HG02678 (cell line): Measurements from ENCODE around the gene RXRB.
A peak's percentile ranks its signal among the peaks of the same experiment; 100 is the strongest.

ENCODE experiments used
- ATAC-seq: cut with Tn5 transposase; IDR thresholded peaks from one replicate; pipeline ENCODE4 v1.9.1; 2021; ENCODE audit warnings: mild to moderate bottlenecking, moderate library complexity; ENCODE audit not compliant: unreplicated experiment

RXRB gene

DNA sequence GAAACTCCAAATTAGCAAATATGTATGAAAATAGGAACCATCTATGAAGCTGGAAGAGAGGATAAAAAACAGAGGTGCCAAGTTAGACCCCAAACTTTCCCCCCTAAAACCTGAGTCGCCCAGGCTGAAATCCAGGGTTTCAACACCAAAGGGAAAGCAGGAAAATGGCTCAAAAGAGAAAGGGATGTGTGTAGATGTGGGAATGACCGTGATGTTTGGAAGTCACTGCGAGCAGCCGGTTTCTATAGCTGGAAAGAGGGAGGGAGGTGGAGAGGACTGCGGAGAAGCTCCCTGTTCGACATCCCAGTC is 12.3 kb upstream of the RXRB start:
- ATAC-seq: no peak

DNA sequence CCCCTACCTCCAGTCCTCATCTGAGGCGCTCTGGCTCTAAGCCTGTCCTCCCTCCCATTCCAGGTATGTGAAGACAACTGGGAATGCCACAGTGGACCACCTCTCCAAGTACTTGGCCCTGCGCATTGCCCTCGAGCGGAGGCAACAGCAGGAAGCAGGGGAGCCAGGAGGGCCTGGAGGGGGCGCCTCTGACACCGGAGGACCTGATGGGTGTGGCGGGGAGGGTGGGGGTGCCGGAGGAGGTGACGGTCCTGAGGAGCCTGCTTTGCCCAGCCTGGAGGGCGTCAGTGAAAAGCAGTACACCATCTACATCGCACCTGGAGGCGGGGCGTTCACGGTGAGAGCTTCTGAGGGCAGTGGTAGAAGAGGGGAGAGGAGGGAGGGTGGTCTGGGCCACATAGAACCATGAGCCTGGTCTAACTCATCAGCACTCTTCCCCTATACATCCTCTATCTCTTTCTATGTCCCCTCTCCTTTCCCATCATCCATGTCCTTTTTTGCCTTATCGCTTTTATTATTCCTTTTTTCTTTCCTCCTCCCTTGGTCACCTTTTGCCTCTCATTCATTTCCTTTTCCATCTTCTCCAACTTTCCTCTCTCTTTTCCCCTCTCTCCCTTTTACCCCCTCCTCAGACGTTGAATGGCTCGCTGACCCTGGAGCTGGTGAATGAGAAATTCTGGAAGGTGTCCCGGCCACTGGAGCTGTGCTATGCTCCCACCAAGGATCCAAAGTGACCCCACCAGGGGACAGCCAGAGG is 11.4 kb upstream of the RXRB start:
- no peak for ATAC-seq

DNA sequence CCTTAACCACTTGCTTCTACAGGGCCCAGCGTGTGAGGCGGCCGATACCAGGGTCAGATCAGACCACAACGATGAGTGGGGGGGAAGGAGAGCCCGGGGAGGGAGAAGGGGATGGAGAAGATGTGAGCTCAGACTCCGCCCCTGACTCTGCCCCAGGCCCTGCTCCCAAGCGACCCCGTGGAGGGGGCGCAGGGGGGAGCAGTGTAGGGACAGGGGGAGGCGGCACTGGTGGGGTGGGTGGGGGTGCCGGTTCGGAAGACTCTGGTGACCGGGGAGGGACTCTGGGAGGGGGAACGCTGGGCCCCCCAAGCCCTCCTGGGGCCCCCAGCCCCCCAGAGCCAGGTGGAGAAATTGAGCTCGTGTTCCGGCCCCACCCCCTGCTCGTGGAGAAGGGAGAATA is 10.7 kb upstream of the RXRB start:
- no peak for ATAC-seq

DNA sequence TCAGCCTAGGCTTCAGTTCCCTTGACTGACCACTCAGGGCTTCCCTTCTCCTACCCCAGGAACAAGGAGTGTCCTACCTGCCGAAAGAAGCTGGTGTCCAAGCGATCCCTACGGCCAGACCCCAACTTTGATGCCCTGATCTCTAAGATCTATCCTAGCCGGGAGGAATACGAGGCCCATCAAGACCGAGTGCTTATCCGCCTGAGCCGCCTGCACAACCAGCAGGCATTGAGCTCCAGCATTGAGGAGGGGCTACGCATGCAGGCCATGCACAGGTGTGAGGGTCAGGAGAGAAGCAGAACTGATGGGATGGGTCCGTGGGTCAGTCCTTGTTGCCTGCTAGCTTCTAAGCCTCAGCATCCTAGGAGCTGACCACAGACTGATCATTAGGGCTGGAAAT is 9.4 kb upstream of the RXRB start:
- no peak for ATAC-seq

DNA sequence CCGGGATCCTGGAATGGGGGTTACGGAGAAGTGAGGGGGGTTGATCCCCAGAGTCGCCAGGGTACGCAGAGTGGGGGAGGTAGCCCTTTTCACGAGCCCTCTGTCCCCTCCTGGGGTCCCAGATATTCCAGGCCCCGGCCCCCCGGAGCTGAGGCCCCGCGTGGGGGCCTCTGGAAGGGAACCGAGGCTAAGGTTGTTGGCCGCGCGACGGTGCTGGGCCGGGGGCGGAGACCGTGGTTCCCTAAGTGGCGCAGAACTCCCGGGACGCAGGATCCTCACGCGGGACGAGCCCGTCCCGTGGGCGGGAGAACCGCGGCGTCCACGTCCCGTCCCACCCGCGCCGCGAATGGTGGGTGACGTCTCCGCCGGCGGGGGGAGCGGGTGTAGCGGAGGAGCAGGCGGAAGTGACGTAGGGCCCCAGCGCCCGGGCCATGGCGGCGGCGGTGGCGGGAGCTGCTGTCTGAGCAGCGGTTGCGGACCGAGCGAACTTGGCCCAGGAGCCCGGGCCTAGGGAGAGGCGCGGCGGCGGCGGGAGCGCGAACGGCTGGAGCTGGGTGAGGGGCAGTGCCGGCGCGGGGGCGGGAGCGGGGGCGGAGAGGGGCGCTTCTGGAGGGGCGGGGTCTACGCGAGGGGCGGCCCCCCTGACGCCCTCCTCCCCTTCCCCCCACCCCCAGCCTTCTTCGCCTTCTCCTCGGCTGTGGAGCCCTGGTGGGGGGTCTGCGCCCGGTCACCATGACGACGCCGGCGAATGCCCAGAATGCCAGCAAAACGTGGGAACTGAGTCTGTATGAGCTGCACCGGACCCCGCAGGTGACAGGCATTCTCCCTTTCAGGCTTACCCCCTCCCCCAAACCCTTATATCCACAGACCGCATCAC is 7.9 kb upstream of the RXRB start, which contains the start of gene RING1:
Gene RING1, plus strand, starts transcription at position 410 of the 877 bp plus-strand sequence. Its CDS starts 323 bp downstream, at position 733.
- peak; percentile 56 for ATAC-seq

DNA sequence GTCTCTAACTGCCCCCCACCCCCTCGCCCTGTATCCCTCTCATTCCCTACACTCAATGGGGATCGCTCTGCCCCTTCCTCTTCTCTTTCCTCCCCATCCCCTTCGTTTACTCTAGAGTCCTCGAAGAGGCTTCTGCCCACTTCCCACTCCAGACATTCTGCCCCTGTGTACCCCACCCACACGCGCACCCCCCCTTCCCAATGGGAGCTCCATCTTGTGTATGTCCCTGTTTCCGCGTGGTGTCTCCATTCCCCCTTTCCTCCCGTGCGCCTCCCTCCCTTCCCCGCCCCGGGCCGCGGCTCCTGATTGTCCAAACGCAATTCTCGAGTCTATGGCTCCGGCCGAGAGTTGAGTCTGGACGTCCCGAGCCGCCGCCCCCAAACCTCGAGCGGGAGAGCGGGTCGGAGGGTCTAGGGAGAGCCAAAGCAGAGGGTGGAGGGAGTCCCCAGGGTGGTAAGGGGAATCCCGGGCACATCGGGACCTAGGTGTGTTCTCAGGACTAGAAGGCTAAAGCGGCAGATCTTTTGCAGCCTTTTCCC is 7.2 kb upstream of the RXRB start:
- ATAC-seq: no peak

DNA sequence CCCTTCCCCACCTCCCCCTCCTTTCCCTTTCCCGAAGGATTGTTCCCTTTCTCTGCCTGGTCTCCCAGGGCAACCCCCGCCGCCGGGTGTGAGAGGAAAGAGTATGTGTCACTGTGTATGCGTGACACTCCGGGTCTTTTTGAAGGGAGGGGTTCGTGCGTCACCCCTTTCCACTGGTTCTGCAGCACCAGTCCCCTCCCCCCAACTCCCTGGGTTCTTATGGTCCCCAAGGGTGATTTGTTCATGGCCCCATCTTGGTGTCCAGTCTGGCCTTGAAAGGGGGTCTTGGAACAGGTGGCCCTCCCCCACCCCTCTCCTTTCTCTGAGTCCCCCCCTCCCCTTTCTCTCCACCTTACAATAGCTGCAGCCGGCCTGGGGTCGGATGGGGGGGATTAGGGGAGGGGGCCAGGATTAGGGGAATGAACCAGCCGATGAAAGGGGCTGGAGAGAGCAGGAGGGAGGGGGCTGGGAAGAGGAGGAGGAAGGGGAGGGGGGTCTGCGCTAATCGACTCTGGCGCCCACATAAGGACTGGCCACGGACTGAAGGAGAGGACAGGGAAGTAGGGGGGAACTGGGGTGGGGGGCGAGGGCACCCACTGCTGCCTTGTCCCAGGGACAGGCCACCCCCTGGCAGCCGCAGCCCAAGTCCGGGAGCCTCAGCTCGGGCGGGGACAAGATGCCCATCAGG is 6.5 kb upstream of the RXRB start:
- ATAC-seq: no peak

DNA sequence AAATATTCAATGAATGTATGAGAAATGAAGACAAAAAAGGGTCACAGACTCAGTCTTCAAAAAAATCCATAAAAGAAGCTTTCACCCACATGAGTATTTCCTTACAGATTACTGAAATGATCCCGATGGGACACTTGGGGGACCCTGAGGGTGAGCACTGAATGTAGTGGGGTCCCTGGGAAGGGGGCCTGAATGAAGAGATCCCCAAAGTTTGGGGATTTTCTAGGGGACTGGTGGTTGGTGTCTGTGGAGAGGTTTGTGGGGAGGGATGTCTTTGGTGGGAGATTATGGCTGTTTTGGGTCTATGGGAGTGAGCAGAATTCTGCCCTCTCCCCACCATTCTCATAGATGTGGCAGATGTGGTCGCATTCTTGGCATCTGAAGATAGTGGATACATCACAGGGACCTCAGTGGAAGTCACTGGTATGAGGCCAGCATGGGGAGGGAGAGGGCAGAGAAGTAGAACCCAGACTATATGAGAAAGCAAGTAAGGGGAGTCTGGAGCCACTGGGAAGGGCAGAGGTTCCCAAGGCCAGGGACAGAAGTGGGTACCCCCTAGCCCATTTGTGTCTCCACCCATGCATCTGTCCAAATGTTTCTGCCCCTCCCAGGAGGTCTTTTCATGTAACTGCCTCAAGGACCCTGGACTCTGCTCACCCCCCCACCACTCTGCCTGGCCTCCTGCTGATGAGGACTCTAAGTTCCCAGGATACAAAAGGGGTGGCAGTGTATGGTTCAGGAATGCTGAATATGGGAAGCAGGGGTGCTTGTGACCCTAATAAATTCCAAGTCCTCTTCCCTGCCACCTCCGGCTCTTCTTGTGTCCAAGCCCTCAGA is 5.8 kb upstream of the RXRB start:
- ATAC-seq: no peak

DNA sequence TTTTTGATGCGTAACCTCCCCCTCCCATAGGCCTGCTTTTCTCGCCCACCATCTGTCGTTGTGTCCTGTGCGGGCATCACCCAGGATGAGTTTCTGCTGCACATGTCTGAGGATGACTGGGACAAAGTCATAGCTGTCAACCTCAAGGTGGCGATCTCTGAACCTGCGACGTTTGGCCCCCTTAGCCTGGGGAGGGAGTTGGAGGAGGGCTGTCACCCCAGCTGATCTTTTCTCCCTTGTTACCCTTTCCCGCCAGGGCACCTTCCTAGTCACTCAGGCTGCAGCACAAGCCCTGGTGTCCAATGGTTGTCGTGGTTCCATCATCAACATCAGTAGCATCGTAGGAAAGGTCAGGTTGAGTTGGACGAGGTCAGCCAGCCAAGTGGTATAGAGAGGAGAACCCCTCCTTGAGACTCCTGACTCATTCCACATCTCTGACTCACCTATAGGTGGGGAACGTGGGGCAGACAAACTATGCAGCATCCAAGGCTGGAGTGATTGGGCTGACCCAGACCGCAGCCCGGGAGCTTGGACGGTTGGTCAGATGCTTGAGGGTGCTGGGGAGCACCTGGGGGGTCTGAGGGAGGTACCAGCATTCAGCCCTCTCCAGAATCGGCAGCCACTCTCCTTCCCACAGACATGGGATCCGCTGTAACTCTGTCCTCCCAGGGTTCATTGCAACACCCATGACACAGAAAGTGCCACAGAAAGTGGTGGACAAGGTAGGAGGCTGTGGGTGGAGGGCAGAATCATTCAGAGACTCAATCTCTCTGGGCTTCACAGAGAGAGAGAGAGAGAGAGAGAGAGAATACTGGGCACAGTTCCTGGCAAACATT is 4.9 kb upstream of the RXRB start:
- no peak for ATAC-seq

DNA sequence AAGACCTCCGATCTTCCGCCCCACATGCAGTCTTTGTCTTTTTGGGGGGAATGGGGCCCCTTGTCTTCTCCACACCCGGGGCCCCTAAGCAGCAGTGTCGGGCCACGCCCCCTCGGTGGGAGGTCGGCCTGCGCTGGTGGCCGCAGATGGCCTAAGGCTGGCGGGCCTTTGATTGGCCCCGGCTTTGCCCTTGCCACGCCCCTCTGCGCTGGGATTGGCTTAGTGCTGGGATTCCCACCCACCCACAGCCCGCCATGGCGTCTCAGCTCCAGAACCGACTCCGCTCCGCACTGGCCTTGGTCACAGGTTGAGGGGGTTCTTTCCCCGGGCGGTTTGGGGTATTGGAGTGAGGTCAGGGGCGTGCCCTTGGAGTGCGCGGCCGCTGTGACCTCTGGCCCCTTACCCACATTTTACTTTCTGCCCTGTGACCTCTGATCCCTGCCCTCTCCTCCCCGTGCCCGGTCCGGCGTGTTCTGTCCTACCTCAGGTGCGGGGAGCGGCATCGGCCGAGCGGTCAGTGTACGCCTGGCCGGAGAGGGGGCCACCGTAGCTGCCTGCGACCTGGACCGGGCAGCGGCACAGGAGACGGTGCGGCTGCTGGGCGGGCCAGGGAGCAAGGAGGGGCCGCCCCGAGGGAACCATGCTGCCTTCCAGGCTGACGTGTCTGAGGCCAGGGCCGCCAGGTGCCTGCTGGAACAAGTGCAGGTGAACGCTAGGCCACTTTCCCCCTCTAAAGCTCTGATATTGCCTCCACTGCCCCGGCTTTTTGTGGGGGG is 4.1 kb upstream of the RXRB start, which contains the start of gene HSD17B8:
Gene HSD17B8, plus strand, starts transcription at position 241 of the 776 bp plus-strand sequence. Its CDS starts 14 bp downstream, at position 255.
- ATAC-seq: peak; percentile 59

DNA sequence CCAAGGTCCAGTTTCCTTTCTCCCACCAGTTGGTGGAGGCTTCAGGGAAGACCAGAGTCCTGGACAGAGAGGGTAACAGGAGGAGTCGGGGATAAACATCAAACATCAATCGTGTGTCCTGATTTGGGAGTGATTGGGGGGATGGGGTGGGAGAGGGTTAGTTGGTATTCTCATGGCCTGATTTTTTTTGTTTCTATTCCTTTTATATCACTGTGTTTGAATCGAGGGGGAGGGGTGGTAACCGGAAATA is 3.6 kb upstream of the RXRB start:
- no peak for ATAC-seq

DNA sequence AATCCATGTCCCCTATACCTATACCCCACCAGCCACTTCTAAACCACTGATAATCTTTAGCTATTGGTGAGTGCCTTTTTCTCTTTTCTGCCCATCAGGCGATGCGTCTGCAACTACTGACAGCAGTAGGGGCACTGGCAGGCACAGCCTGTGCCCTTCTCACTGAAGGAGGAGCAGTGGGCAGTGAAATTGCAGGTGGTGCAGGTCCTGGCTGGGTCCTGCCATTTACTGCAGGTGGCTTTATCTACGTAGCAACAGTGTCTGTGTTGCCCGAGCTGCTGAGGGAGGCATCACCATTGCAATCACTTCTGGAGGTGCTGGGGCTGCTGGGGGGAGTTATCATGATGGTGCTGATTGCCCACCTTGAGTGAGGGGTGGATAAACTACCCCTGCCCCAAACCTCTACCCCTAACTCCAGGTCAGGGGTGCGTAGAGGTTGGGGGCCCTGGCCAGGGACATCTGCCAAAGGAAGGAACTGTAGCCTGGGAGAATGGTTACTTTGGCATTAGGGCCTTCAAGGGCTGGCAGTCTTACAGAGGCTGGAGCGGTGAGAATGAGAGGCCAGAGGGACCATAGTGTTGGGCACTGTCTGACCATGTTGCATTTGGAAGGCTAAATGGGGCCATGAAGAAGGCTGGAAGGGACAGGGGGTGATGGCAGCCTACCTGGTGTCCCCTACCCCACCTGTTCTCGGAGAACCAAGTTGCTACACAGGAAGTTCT is 3.1 kb upstream of the RXRB start:
- ATAC-seq: no peak

DNA sequence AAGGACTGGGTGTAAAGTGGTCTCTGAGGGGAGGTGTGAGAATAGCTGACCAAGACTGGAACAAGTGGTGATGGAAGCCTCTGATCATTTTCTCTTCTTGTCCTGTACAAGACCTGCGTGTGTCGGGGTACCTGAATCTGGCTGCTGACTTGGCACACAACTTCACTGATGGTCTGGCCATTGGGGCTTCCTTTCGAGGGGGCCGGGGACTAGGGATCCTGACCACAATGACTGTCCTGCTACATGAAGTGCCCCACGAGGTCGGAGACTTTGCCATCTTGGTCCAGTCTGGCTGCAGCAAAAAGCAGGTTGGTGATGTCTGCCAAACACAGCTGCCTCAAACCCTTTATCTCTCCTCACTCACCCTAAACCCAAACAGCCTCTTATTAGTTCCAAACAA is 2.3 kb upstream of the RXRB start:
- no peak for ATAC-seq

DNA sequence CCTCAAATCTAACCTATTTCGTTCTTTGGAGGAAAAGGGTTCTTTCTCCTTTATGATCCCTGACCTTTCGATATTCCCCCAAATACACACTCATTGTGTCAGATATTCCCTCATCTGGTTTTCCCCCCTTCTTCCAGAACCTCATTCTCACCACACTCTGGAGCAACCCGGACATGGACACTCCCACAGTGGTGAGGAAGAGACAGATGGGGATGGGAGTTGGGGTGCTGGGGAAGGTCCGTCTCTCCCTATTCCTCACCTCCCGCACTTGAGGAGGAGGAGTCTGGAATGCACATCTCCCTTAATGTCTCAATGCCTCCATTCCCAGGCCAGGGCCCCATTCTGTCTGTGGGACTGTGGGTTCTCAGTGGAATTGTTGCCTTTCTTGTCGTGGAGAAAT is 1.5 kb upstream of the RXRB start:
- no peak for ATAC-seq

DNA sequence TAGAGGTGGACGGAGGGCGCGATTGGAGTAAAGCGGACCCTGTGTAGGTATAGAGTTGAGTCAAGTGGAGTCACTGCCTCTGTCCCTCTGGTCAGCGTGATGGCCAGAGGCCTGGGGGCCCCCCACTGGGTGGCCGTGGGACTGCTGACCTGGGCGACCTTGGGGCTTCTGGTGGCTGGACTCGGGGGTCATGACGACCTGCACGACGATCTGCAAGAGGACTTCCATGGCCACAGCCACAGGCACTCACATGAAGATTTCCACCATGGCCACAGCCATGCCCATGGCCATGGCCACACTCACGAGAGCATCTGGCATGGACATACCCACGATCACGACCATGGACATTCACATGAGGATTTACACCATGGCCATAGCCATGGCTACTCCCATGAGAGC is 681 bp upstream of the RXRB start:
- no peak for ATAC-seq

DNA sequence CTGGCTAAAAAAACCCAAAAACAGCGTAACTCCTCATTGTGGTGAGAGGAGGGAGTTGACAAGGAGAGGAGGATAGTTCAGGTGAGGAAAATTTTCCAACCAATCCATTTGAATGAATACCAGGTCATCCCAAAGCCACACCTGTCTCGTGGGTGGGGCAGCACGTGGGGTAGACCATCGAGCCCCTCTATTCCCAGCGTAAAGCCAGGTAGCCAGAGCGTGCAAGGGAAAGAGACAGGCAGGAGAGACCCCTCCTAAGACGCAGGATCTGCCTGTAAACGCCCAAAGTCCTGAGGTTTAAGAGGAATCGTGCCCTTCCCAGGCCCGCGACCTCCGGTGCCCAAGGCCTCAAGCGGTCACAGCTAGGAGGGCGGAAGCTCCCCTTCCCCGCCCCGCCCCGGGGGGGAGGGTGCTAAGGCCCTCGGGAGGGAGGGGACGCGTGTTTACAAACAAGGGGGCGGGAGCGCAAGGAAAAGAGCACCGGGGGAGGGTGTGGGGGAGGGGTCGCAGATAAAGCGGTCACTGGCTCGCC is 712 bp downstream of the RXRB start:
- ATAC-seq: peak; percentile 21

DNA sequence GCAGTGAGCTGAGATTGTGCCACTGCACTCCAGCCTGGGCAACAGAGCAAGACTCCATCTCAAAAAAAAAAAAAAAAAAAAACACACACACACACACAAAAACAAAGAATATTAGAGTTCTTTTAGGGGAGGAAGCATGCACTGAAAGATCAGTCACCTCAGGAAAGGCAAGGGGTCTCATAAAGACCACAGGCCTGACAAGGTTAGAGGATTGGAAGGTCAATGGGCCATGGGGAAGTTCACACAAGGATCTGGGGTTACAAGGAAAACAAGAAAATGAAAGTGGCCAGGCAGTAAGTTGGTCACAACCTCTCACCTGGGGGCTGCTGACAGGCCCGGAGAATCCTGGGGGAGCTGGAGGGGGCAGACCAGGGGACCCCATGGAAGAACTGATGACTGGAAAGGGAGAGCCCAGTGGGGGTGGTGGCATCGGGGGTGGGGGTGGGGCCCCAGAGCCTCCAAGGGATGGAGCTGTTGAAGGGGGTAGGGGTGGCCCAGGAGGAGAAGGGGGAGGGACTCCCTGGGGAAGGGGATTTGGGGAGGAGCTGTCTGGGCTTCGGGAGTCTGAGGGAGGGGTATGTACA is 1.5 kb downstream of the RXRB start:
- ATAC-seq: no peak
